NCI-H1105 (cell line): Measurements from ENCODE around the gene DLG2.
"Not testable (repeated sequence)": the region's sequence is repeated elsewhere in the genome, so short reads cannot be mapped to it uniquely, and the experiment has no call there.

Experiments
- DNase-seq: peaks from one replicate; lab custom pipeline; 2025; lab: John Stamatoyannopoulos, UW

The DLG2 gene

GRCh38 chr11:83459798-83460197 lies 2167.3 kb downstream of the DLG2 start:
- no peak for DNase-seq

- DNase-seq: no peak
Measured at GRCh38 chr11:83456566-83456965, 2170.6 kb downstream of the DLG2 start.

GRCh38 chr11:83456075-83456474 lies 2171.1 kb downstream of the DLG2 start:
- DNase-seq: no peak

GRCh38 chr11:83455356-83455755 lies 2171.8 kb downstream of the DLG2 start:
- no peak for DNase-seq

- no peak for DNase-seq
Measured at GRCh38 chr11:83454674-83455073, 2172.5 kb downstream of the DLG2 start.

GRCh38 chr11:83449338-83449913 lies 2177.7 kb downstream of the DLG2 start:
- no peak for DNase-seq

- no peak for DNase-seq
Measured at GRCh38 chr11:83448686-83449085, 2178.5 kb downstream of the DLG2 start.

GRCh38 chr11:83443880-83444279 lies 2183.3 kb downstream of the DLG2 start:
- not testable (repeated sequence) for DNase-seq

- DNase-seq: no peak
Measured at GRCh38 chr11:83441601-83442000, 2185.5 kb downstream of the DLG2 start.

GRCh38 chr11:83441171-83441570 lies 2186.0 kb downstream of the DLG2 start:
- DNase-seq: no peak

GRCh38 chr11:83438438-83438837 lies 2188.7 kb downstream of the DLG2 start:
- DNase-seq: no peak

GRCh38 chr11:83437939-83438338 lies 2189.2 kb downstream of the DLG2 start:
- no peak for DNase-seq

- DNase-seq: no peak
Measured at GRCh38 chr11:83436855-83437254, 2190.3 kb downstream of the DLG2 start.

- DNase-seq: not testable (repeated sequence)
Measured at GRCh38 chr11:83434812-83435211, 2192.3 kb downstream of the DLG2 start.

- DNase-seq: no peak
Measured at GRCh38 chr11:83427943-83428342, 2199.2 kb downstream of the DLG2 start.

- DNase-seq: no peak
Measured at GRCh38 chr11:83427501-83427900, 2199.6 kb downstream of the DLG2 start.

GRCh38 chr11:83425137-83425466 lies 2202.0 kb downstream of the DLG2 start:
- DNase-seq: no peak

- DNase-seq: no peak
Measured at GRCh38 chr11:83424376-83425136, 2202.6 kb downstream of the DLG2 start.

GRCh38 chr11:83422641-83423040 lies 2204.5 kb downstream of the DLG2 start:
- DNase-seq: not testable (repeated sequence)

GRCh38 chr11:83410605-83411565 lies 2216.3 kb downstream of the DLG2 start:
- no peak for DNase-seq

GRCh38 chr11:83409891-83410290 lies 2217.3 kb downstream of the DLG2 start:
- no peak for DNase-seq

GRCh38 chr11:83409476-83409875 lies 2217.7 kb downstream of the DLG2 start:
- DNase-seq: no peak

- DNase-seq: no peak
Measured at GRCh38 chr11:83408946-83409345, 2218.2 kb downstream of the DLG2 start.
